K562 (cell line): Measurements from ENCODE around the gene CCNY. TPM values are rescaled to one million over a fixed set of nuclear protein-coding genes. Genes with fewer than 3 reads are reported as not detected.

Experiments used
- ATAC-seq: fragments of 200-7000 bp; cut with Tn5 transposase; 3 replicates; pipeline ENCODE4 v1.9.1; 2020; ENCODE audit warnings: moderate library complexity
- BruUV-seq: library from RNA; stranded (reverse); fragments of 400-500 nt; replicated peaks from 2 replicates; lab custom pipeline; 2021; lab: Mats Ljungman, UMichigan
- CTCF ChIA-PET: fragments of 300-600 bp; formaldehyde crosslinking; extraction: SDS; loops from one replicate; lab custom pipeline; 2021; ENCODE audit warnings: low intra/inter-chr PET ratio; lab: Yijun Ruan, JAX
- POLR2A ChIA-PET: fragments of 300-600, 350-650 bp; sonication (Branson Sonifier 250); formaldehyde crosslinking; extraction: SDS; loops from one replicate; lab custom pipeline; 2021; ENCODE audit warnings: antibody characterized with exemption, inconsistent platforms; lab: Yijun Ruan, JAX
- DNase-seq, 4 experiments: peaks; one replicate each; pipeline versions ENCODE4 v3.0.0 to v3.0.0-alpha.2; 2011 to 2018; ENCODE audit warnings: low spot score in 3 of 4, mixed read lengths in 3 of 4; ENCODE audit errors: extremely low read depth in 1 of 4
- FAIRE-seq: peaks from 2 replicates; lab custom pipeline; 2011; peaks lifted over from hg19 to GRCh38; lab: Jason Lieb, UNC
- H2AFZ ChIP-seq: 2 replicates; pipeline ENCODE4 v1.6.0; 2011; ENCODE audit warnings: low read depth, low read length, control low read depth, inconsistent platforms
- H3K27ac ChIP-seq: fragments of 200-600 bp; 3 replicates; pipeline ENCODE4 v1.8.0; 2011; ENCODE audit warnings: low read depth, mild to moderate bottlenecking, control low read depth, inconsistent platforms, low read length, moderate library complexity, mixed read lengths; ENCODE audit errors: extremely low read depth
- H3K27me3 ChIP-seq, 2 experiments: fragments of 300-600 bp in 1 of 2; 2 replicates in 1 of 2; 3 replicates in 1 of 2; pipeline versions ENCODE4 v1.6.0 to v1.8.0; 2011; ENCODE audit warnings: inconsistent platforms in 2 of 2, low read length in 2 of 2, mild to moderate bottlenecking in 1 of 2, mixed read lengths in 1 of 2, moderate library complexity in 1 of 2; ENCODE audit not compliant: control insufficient read depth in 2 of 2, insufficient read depth in 2 of 2
- H3K36me3 ChIP-seq: fragments of 300-600 bp; 3 replicates; pipeline ENCODE4 v1.8.0; 2011; ENCODE audit warnings: mild to moderate bottlenecking, low read length, inconsistent platforms; ENCODE audit not compliant: control insufficient read depth, insufficient read depth
- H3K4me1 ChIP-seq, 2 experiments: fragments of 200-600 bp in 1 of 2; replicated peaks in 1 of 2; 2 replicates in 1 of 2; 3 replicates in 1 of 2; pipeline versions ENCODE4 v1.5.1 to v1.8.0; 2011; ENCODE audit warnings: inconsistent platforms in 2 of 2, low read length in 2 of 2, mild to moderate bottlenecking in 1 of 2, mixed read lengths in 1 of 2, moderate library complexity in 1 of 2; ENCODE audit not compliant: control insufficient read depth in 2 of 2, insufficient read depth in 2 of 2
- H3K4me2 ChIP-seq: 2 replicates; pipeline ENCODE4 v1.6.1; 2011; ENCODE audit warnings: low read length, control low read depth, inconsistent platforms, mixed read lengths; ENCODE audit not compliant: insufficient read depth
- H3K4me3 ChIP-seq: fragments of 200-600 bp; sonication (generic), shearing (Covaris generic); 2 replicates; pipeline ENCODE4 v1.5.1; 2016; ENCODE audit warnings: control low read depth, inconsistent platforms
- H3K79me2 ChIP-seq: fragments of 200-600 bp; 3 replicates; pipeline ENCODE4 v1.8.0; 2011; ENCODE audit warnings: low read length, inconsistent platforms; ENCODE audit not compliant: control insufficient read depth, insufficient read depth
- H3K9ac ChIP-seq, 2 experiments: 2 replicates each; pipeline versions ENCODE4 v1.6.0 to v1.6.1; 2011; ENCODE audit warnings: low read depth in 2 of 2, low read length in 2 of 2, control low read depth in 1 of 2, inconsistent platforms in 1 of 2, mild to moderate bottlenecking in 1 of 2, mixed read lengths in 1 of 2; ENCODE audit not compliant: insufficient read depth in 1 of 2
- H3K9me1 ChIP-seq: one replicate; pipeline ENCODE4 v1.6.0; 2011; ENCODE audit warnings: inconsistent platforms, mild to moderate bottlenecking, low read length, moderate library complexity; ENCODE audit not compliant: control insufficient read depth, insufficient read depth
- H3K9me3 ChIP-seq: replicated peaks from 2 replicates; pipeline ENCODE4 v1.5.1; 2011; ENCODE audit warnings: low read depth, low read length, inconsistent platforms; ENCODE audit not compliant: control insufficient read depth, insufficient read depth
- H4K20me1 ChIP-seq: replicated peaks from 2 replicates; pipeline ENCODE4 v1.6.1; 2011; ENCODE audit warnings: low read length, inconsistent platforms, mixed read lengths; ENCODE audit not compliant: control insufficient read depth, insufficient read depth
- ATF7 ChIP-seq: fragments of 450-650 bp; IDR thresholded peaks from 2 replicates; pipeline ENCODE4 v1.7.1; 2014; ENCODE audit warnings: mild to moderate bottlenecking, moderate library complexity
- CBX5 ChIP-seq: IDR thresholded peaks from 2 replicates; pipeline ENCODE4 v1.6.1; 2014; ENCODE audit warnings: low read depth, borderline replicate concordance
- ETV6 ChIP-seq, 3 experiments: fragments of 150-350 bp in 1 of 3; sonication (generic) in 1 of 3; formaldehyde crosslinking in 1 of 3; IDR thresholded peaks; 2 replicates each; pipeline versions ENCODE4 v1.6.1 to v1.8.0; 2014 to 2022; ENCODE audit warnings: borderline replicate concordance in 2 of 3, low read depth in 2 of 3, antibody characterized with exemption in 1 of 3, low read length in 1 of 3, mild to moderate bottlenecking in 1 of 3, missing genetic modification reagents in 1 of 3
- FOXA1 ChIP-seq: fragments of 450-650 bp; IDR thresholded peaks from 2 replicates; pipeline ENCODE4 v1.6.1; 2016; ENCODE audit warnings: mild to moderate bottlenecking, borderline replicate concordance
- HDGF ChIP-seq: fragments of 450-650 bp; IDR thresholded peaks from 2 replicates; pipeline ENCODE4 v1.6.1; 2016
- JUN ChIP-seq, 2 experiments: sonication (generic) in 1 of 2; formaldehyde crosslinking in 1 of 2; IDR thresholded peaks; 2 replicates each; pipeline versions ENCODE4 v1.6.1 to v1.8.0; 2012 to 2022; ENCODE audit warnings: borderline replicate concordance in 2 of 2, mild to moderate bottlenecking in 2 of 2, improper control_type of control experiment in 1 of 2, low read depth in 1 of 2, low read length in 1 of 2, missing genetic modification reagents in 1 of 2
- LEF1 ChIP-seq: fragments of 450-650 bp; IDR thresholded peaks from 2 replicates; pipeline ENCODE4 v1.6.1; 2016; ENCODE audit warnings: mild to moderate bottlenecking
- TRIM28 ChIP-seq: fragments of 450-650 bp; IDR thresholded peaks from 2 replicates; pipeline ENCODE4 v1.6.1; 2017
- ZEB2 ChIP-seq: fragments of 450-650 bp; IDR thresholded peaks from 2 replicates; pipeline ENCODE4 v1.6.1; 2016
- ZFP1 ChIP-seq: fragments of 450-650 bp; formaldehyde crosslinking; IDR thresholded peaks from 2 replicates; pipeline ENCODE4 v1.4.0; 2020; ENCODE audit warnings: mild to moderate bottlenecking, mixed read lengths
- ZNF3 ChIP-seq: fragments of 250-450 bp; sonication (Bioruptor Pico); IDR thresholded peaks from 2 replicates; pipeline ENCODE4 v1.5.0; 2021; ENCODE audit warnings: mild to moderate bottlenecking, moderate library complexity
- ZNF318 ChIP-seq, 2 experiments: fragments of 450-650 bp; IDR thresholded peaks; 2 replicates each; pipeline ENCODE4 v1.6.1; 2016; ENCODE audit warnings: mild to moderate bottlenecking in 2 of 2, borderline replicate concordance in 1 of 2, low read depth in 1 of 2, moderate library complexity in 1 of 2
- ZNF561 ChIP-seq: fragments of 450-650 bp; formaldehyde crosslinking; conservative IDR thresholded peaks from 2 replicates; pipeline ENCODE4 v1.4.0; 2020; ENCODE audit warnings: mild to moderate bottlenecking, moderate library complexity
- WGBS: fragments of 100-300 bp; shearing (Covaris generic); methylation state at CpG from one replicate; pipeline ENCODE4 v1.1.6; 2016; ENCODE audit warnings: low coverage, mixed read lengths; ENCODE audit not compliant: insufficient coverage; ENCODE audit errors: missing lambda C conversion rate; 5-methylcytosine and 5-hydroxymethylcytosine counted together
- in situ Hi-C: fragments of 300-500 bp; cut with MboI; formaldehyde crosslinking; loops from 4 replicates; pipeline ENCODE4 v1.15.0; 2018; ENCODE audit warnings: inconsistent platforms, mixed read lengths
- intact Hi-C: fragments of 100-400 bp; cut with micrococcal nuclease; formaldehyde crosslinking; loops from 2 replicates; pipeline ENCODE4 v1.14.2; 2022
- polyA plus RNA-seq, 8 experiments: library from polyadenylated mRNA; depleted of rRNA in 4 of 8; stranded (reverse) in 5 of 8; unstranded in 3 of 8; fragments of >200 nt; fragmentation: Nextera tagmentation in 2 of 8; fragmentation: Illumina TruSeq in 1 of 8; extraction: Ambion mirVana in 2 of 8; extraction: Trizol in 1 of 8; gene quantifications; 2 replicates each; pipeline versions ENCODE4 v1.2.1 to v1.2.3, GENCODE V29; 2011 to 2014; ENCODE audit warnings: inconsistent platforms in 1 of 8, missing spikeins in 1 of 8
- total RNA-seq, 7 experiments: library from RNA; depleted of rRNA in 6 of 7; stranded (reverse); fragments of >200 nt in 6 of 7; fragmentation: Illumina TruSeq in 2 of 7; extraction: Trizol in 2 of 7; gene quantifications; 2 replicates each; pipeline versions ENCODE4 v1.2.1 to v1.2.3, GENCODE V29; 2011 to 2021; ENCODE audit warnings: low replicate concordance in 1 of 7

CCNY gene
- total and polyA plus RNA-seq, 9 of the 15 experiments (the other 6 are each of a cell fraction or from before 2014, with no cell fraction given) = 8.4 to 109 (median 38.6) TPM

- TF ChIP-seq JUN (IDR thresholded peaks at IDR 0.05; ENCODE audit: borderline replicate concordance, low read depth, low read length) (no peak), JUN (CRISPR knock-in tag; IDR thresholded peaks at IDR 0.05; ENCODE audit: borderline replicate concordance) (no peak), ETV6 (IDR thresholded peaks at IDR 0.05; ENCODE audit: borderline replicate concordance in 1 of 2, low read depth in 2 of 2, low read length in 1 of 2) (no peak), ETV6 (CRISPR knock-in tag; IDR thresholded peaks at IDR 0.05; ENCODE audit: borderline replicate concordance) (no peak), ZFP1 (CRISPR knock-in tag) (no peak)
Measured at GRCh38 chr10:35442592-35442991, 106.3 kb downstream of the CCNY start (continued).

GRCh38 chr10:35443858-35444257, 107.5 kb downstream of the CCNY start:
- H3K79me2 ChIP-seq = peaks cover 96% of the 10 kb centered on the region
- H3K36me3 ChIP-seq = peaks cover 3% of the 10 kb centered on the region; the same call in 1 of the 3 replicates
- DNase-seq = no peak
- POLR2A ChIA-PET = interaction anchor here (0.7 kb wide), 1 partner anchor 59 kb away, joined by 3 read pairs; no protein-coding TSS in a partner anchor
- no peak overlapping the region for H3K4me2 ChIP-seq
- FAIRE-seq = no peak
- H3K4me1 ChIP-seq = peaks cover 16 to 26% of the 10 kb centered on the region in 2 experiments
- H3K9ac ChIP-seq = no peak overlapping the region
- in situ Hi-C loops (no loop called here), intact Hi-C loops (no loop called here)
- peaks cover 11% of the 10 kb centered on the region for H4K20me1 ChIP-seq
- CTCF ChIA-PET = no interaction called here
- no peak for ATAC-seq
- no TSS peak for BruUV-seq
- no peak overlapping the region for H3K4me3 ChIP-seq
- H3K27ac ChIP-seq = no peak overlapping the region
- no peaks in the 10 kb centered on the region for H3K27me3 ChIP-seq
- no peak overlapping the region for H2AFZ ChIP-seq
- H3K9me1 ChIP-seq = no peaks in the 10 kb centered on the region
- 93% methylated on average over 3 of the region's 3 CpGs for WGBS
- H3K9me3 ChIP-seq = peaks cover 13% of the 10 kb centered on the region
- TF ChIP-seq FOXA1 = no peak
- peak; percentile 35; the same call in 1 of the 2 replicates for TF ChIP-seq ATF7
- peak; percentile 93 for TF ChIP-seq ZNF561 (CRISPR knock-in tag)
- TF ChIP-seq TRIM28 = peak; percentile 99
- no peak for TF ChIP-seq ZNF3 (CRISPR knock-in tag)
- 0 out of 2 replicates have a peak, but pooled peaks have one; percentile 35 for TF ChIP-seq LEF1
- TF ChIP-seq CBX5 = peak; percentile 99
- 0 out of 4 replicates have a peak, but pooled peaks of 1 of the 2 experiments have one; percentile 22 for TF ChIP-seq ZNF318 (IDR thresholded peaks at IDR 0.05; ENCODE audit: borderline replicate concordance in 1 of 2, low read depth in 1 of 2)
- no peak for TF ChIP-seq HDGF
- TF ChIP-seq ZEB2 = peak; percentile 88
